ENCODE results near the gene PTPN11.

GRCh38 chr12:112479413-112479812 lies 60.7 kb downstream of the PTPN11 start:
- TF ChIP-seq CHD1 (IDR thresholded peaks at IDR 0.05; ENCODE audit: low read depth, low read length), result no peak
- TF ChIP-seq, protein P1, sequence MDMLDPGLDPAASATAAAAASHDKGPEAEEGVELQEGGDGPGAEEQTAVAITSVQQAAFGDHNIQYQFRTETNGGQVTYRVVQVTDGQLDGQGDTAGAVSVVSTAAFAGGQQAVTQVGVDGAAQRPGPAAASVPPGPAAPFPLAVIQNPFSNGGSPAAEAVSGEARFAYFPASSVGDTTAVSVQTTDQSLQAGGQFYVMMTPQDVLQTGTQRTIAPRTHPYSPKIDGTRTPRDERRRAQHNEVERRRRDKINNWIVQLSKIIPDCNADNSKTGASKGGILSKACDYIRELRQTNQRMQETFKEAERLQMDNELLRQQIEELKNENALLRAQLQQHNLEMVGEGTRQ (IDR thresholded peaks at IDR 0.05; ENCODE audit: low read length), result no peak
- no peak for TF ChIP-seq ZNF274 (IDR thresholded peaks at IDR 0.05; ENCODE audit: borderline replicate concordance, extremely low read depth, low read length)
- no peak for TF ChIP-seq CHD2 (IDR thresholded peaks at IDR 0.05; ENCODE audit: low read length)
- no peak for TF ChIP-seq CEBPB (IDR thresholded peaks at IDR 0.05; ENCODE audit: low read depth, low read length)
- TF ChIP-seq POLR2A (IDR thresholded peaks at IDR 0.05; ENCODE audit: control extremely low read depth in 1 of 2, low read depth in 2 of 2, low read length in 2 of 2), result no peak
- no peak for TF ChIP-seq CTCF (IDR thresholded peaks at IDR 0.05; ENCODE audit: control extremely low read depth in 1 of 3, insufficient read depth in 1 of 3, low read depth in 1 of 3, low read length in 3 of 3)
